Lung (tissue), 12 donors: Measurements from ENCODE around the gene NRDC. TPM values are rescaled to one million over a fixed set of nuclear protein-coding genes. Genes with fewer than 3 reads are reported as not detected.

Experiments
- ATAC-seq: fragments of 200-7000 bp; cut with Tn5 transposase; one replicate; pipeline ENCODE4 v1.9.1; 2020; ENCODE audit warnings: moderate number of reproducible peaks; ENCODE audit not compliant: insufficient read depth, low FRiP score
- DNase-seq, 3 donors: peaks; one replicate each; pipeline ENCODE4 v3.0.0-alpha.2; 2013 to 2017
- H3K27ac ChIP-seq, 2 donors: one replicate each; pipeline ENCODE4 v1.5.1; 2013; ENCODE audit warnings: mild to moderate bottlenecking in 2 of 2, moderate library complexity in 2 of 2, control low read depth in 1 of 2, inconsistent platforms in 1 of 2, low read depth in 1 of 2, low read length in 1 of 2
- H3K27me3 ChIP-seq, 3 donors: one replicate each; pipeline ENCODE4 v1.5.1; 2013; ENCODE audit warnings: low read length in 2 of 3; ENCODE audit not compliant: control insufficient read depth in 3 of 3, insufficient read depth in 3 of 3
- H3K36me3 ChIP-seq, 4 donors: one replicate each; pipeline ENCODE4 v1.5.1; 2013; ENCODE audit warnings: low read length in 4 of 4, mild to moderate bottlenecking in 1 of 4, moderate library complexity in 1 of 4; ENCODE audit not compliant: control insufficient read depth in 4 of 4, insufficient read depth in 4 of 4
- H3K4me1 ChIP-seq, 5 donors: one replicate each; pipeline ENCODE4 v1.5.1; 2013; ENCODE audit warnings: low read length in 5 of 5, mild to moderate bottlenecking in 2 of 5, moderate library complexity in 1 of 5; ENCODE audit not compliant: control insufficient read depth in 5 of 5, insufficient read depth in 5 of 5
- H3K4me3 ChIP-seq: one replicate; pipeline ENCODE4 v1.5.1; 2013; ENCODE audit warnings: mild to moderate bottlenecking, control low read depth, moderate library complexity
- H3K9ac ChIP-seq, 2 donors: one replicate each; pipeline ENCODE4 v1.5.1; 2013; ENCODE audit warnings: low read length in 2 of 2, control low read depth in 1 of 2; ENCODE audit not compliant: insufficient read depth in 1 of 2
- H3K9me3 ChIP-seq, 4 donors: one replicate each; pipeline ENCODE4 v1.5.1; 2013; ENCODE audit warnings: low read length in 3 of 4, mild to moderate bottlenecking in 1 of 4, moderate library complexity in 1 of 4; ENCODE audit not compliant: control insufficient read depth in 4 of 4, insufficient read depth in 3 of 4
- whole genome bisulfite sequencing, 2 donors: extraction: QIAGEN DNeasy Blood & Tissue Kit; methylation state at CpG; one replicate each; pipeline ENCODE4 v1.1.7; 2013; 5-methylcytosine and 5-hydroxymethylcytosine counted together
- polyA plus RNA-seq, 2 donors: library from polyadenylated mRNA; stranded (reverse); fragments of 200-250 nt; gene quantifications; one replicate each; pipeline ENCODE4 v1.2.1, GENCODE V29; 2013
- total RNA-seq, 2 donors: library from RNA; depleted of rRNA in 1 of 2; stranded (reverse); fragments of >200 nt in 1 of 2; gene quantifications; one replicate each; pipeline ENCODE4 v1.2.1, GENCODE V29; 2014 to 2021
- TF ChIP-seq, protein P1 (sequence below): IDR thresholded peaks from 2 replicates; pipeline ENCODE4 v1.5.1; 2012; ENCODE audit warnings: mild to moderate bottlenecking; ENCODE audit errors: control extremely low read depth, extremely low read depth
- donor health status: control.
- donor health status: control.
- donor health status: Bipolar disorder and iron deficiency.
- donor health status: healthy.
- donor health status: DM: yes; HTN: yes; CAD: no.

NRDC gene
- total and polyA plus RNA-seq, 4 donors, result 96.2 to 128 (median 105) TPM

DNA sequence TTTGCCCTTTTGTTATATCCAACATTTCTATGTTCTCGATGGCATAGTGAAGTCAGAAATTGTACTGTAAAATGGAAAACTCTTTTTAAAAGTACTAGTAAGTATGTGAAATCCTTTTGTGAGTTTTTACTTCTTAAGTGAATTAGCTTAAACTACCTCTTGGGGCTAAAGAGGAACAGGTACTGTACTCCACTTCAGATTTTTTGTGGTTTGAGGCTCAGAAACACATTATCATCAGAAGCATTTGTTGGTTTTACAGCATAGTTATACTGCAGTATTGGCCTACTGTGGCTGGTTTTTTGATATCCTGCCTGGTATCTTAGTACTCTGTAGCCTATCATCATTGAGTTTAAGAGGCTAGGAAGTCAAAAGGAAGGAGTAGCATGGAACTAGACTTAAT lies 117.2 kb downstream of the NRDC start:
- Histone ChIP-seq H3K9me3 (no peaks in the 10 kb centered on the region), H3K4me3 (no peak overlapping the region), H3K27ac (no peak overlapping the region), H3K9ac (no peak overlapping the region), H3K27me3 (no peaks in the 10 kb centered on the region), H3K36me3 (peaks cover 0 to 6% (median 3%) of the 10 kb centered on the region in 4 donors), H3K4me1 (peaks cover 0 to 2% (median 0%) of the 10 kb centered on the region in 5 donors)
- TF ChIP-seq, protein P1, sequence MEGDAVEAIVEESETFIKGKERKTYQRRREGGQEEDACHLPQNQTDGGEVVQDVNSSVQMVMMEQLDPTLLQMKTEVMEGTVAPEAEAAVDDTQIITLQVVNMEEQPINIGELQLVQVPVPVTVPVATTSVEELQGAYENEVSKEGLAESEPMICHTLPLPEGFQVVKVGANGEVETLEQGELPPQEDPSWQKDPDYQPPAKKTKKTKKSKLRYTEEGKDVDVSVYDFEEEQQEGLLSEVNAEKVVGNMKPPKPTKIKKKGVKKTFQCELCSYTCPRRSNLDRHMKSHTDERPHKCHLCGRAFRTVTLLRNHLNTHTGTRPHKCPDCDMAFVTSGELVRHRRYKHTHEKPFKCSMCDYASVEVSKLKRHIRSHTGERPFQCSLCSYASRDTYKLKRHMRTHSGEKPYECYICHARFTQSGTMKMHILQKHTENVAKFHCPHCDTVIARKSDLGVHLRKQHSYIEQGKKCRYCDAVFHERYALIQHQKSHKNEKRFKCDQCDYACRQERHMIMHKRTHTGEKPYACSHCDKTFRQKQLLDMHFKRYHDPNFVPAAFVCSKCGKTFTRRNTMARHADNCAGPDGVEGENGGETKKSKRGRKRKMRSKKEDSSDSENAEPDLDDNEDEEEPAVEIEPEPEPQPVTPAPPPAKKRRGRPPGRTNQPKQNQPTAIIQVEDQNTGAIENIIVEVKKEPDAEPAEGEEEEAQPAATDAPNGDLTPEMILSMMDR, result no peak
- 76 to 90% methylated on average over 1 of the region's 1 CpG for WGBS, 2 donors
- no peak for DNase-seq
- ATAC-seq, result no peak

GRCh38 chr1:51760872-51761271 lies 117.7 kb downstream of the NRDC start:
- Histone ChIP-seq H3K27me3 (no peaks in the 10 kb centered on the region), H3K4me1 (peaks cover 0 to 2% (median 0%) of the 10 kb centered on the region in 5 donors), H3K36me3 (peaks cover 0 to 3% (median under 1%) of the 10 kb centered on the region in 4 donors), H3K9me3 (no peaks in the 10 kb centered on the region), H3K4me3 (no peak overlapping the region), H3K9ac (no peak overlapping the region), H3K27ac (no peak overlapping the region)
- no peak for ATAC-seq
- TF ChIP-seq, protein P1, result no peak
- DNase-seq, result no peak
- WGBS, 2 donors, result 87 to 94% methylated on average over 3 of the region's 3 CpGs

GRCh38 chr1:51758310-51758709 lies 120.2 kb downstream of the NRDC start:
- H3K9ac ChIP-seq, result no peak overlapping the region
- DNase-seq, result no peak
- 84 to 93% methylated on average over 4 of the region's 4 CpGs for WGBS, 2 donors
- no peak overlapping the region for H3K27ac ChIP-seq
- no peak for ATAC-seq
- H3K4me3 ChIP-seq, result no peak overlapping the region
- peaks cover 0 to 6% (median 0%) of the 10 kb centered on the region in 5 donors for H3K4me1 ChIP-seq
- TF ChIP-seq, protein P1, result no peak
- peaks cover 0 to 5% (median 2%) of the 10 kb centered on the region in 4 donors for H3K36me3 ChIP-seq
- no peaks in the 10 kb centered on the region for H3K9me3 ChIP-seq
- no peaks in the 10 kb centered on the region for H3K27me3 ChIP-seq

DNA sequence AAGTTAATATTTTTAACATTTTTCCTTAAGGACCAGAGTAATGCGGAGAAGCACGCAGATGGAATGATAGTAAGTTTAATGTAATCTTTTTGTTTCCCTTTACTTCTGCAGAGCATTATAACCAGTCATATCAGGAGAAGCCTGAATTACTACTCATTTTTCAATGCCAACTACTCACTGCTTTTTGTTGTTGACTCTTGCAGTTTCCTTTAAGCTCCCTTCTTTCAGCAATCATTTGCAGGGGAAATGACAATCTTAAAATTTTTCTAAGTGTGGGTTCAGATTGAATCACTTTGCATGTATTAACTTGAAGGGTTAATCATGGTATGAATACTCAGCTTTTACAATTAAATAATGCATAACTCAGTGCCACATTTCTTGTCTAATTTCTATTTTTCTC lies 122.2 kb downstream of the NRDC start:
- TF ChIP-seq, protein P1, result no peak
- Histone ChIP-seq H3K4me1 (peaks cover 0 to 6% (median 0%) of the 10 kb centered on the region in 5 donors), H3K9ac (no peak overlapping the region), H3K36me3 (peaks cover 2 to 14% (median 8%) of the 10 kb centered on the region in 4 donors), H3K27ac (no peak overlapping the region), H3K27me3 (no peaks in the 10 kb centered on the region), H3K4me3 (no peak overlapping the region), H3K9me3 (no peaks in the 10 kb centered on the region)
- no peak for DNase-seq
- WGBS, 2 donors, result 70 to 100% methylated on average over 2 of the region's 2 CpGs
- ATAC-seq, result no peak
